K562 (cell line): ENCODE results near the gene CCDC78. TPM values are rescaled to one million over a fixed set of nuclear protein-coding genes. Genes with fewer than 3 reads are reported as not detected.

ENCODE experiments used
- CLOCK ChIP-seq: fragments of 250-450 bp; sonication (Bioruptor Pico); IDR thresholded peaks from 2 replicates; pipeline ENCODE4 v1.4.0; 2020; ENCODE audit warnings: mild to moderate bottlenecking, moderate library complexity, borderline replicate concordance
- CXXC5 ChIP-seq: fragments of 250-450 bp; sonication (Bioruptor Pico); IDR thresholded peaks from 2 replicates; pipeline ENCODE4 v1.8.0; 2022; ENCODE audit warnings: inconsistent platforms, mild to moderate bottlenecking, moderate library complexity
- HMGXB4 ChIP-seq: sonication (generic); formaldehyde crosslinking; IDR thresholded peaks from 2 replicates; pipeline ENCODE4 v1.8.1; 2023; ENCODE audit warnings: mild to moderate bottlenecking, missing genetic modification reagents
- L3MBTL2 ChIP-seq: fragments of 450-650 bp; IDR thresholded peaks from 2 replicates; pipeline ENCODE4 v1.6.1; 2016; ENCODE audit warnings: mild to moderate bottlenecking, moderate library complexity
- MAFG ChIP-seq: fragments of 450-650 bp; conservative IDR thresholded peaks from 2 replicates; pipeline ENCODE4 v1.6.1; 2016; ENCODE audit warnings: missing genetic modification characterization, missing compliant biosample characterization
- NEUROD1 ChIP-seq: fragments of 150-350 bp; IDR thresholded peaks from 2 replicates; pipeline ENCODE4 v1.6.1; 2014; ENCODE audit warnings: borderline replicate concordance, low read length, low read depth; ENCODE audit not compliant: partially characterized antibody
- PHF8 ChIP-seq: fragments of 200-600 bp; sonication (generic); IDR thresholded peaks from 2 replicates; pipeline ENCODE4 v1.6.1; 2012; ENCODE audit warnings: mixed run types, mild to moderate bottlenecking, inconsistent platforms, low read length, moderate library complexity, borderline replicate concordance
- TCF3 ChIP-seq: sonication (generic); formaldehyde crosslinking; IDR thresholded peaks from 2 replicates; pipeline ENCODE4 v1.4.0; 2020; ENCODE audit warnings: mild to moderate bottlenecking, missing genetic modification reagents
- TEAD1 ChIP-seq, 2 experiments: fragments of 450-650 bp in 1 of 2; sonication (generic) in 1 of 2; formaldehyde crosslinking; IDR thresholded peaks; 2 replicates each; pipeline versions ENCODE4 v1.4.0 to v1.8.0; 2020 to 2022; ENCODE audit warnings: mild to moderate bottlenecking in 2 of 2, missing genetic modification reagents in 1 of 2
- THAP12 ChIP-seq: fragments of 250-450 bp; sonication (Bioruptor Pico); IDR thresholded peaks from 2 replicates; pipeline ENCODE4 v1.9.0; 2021; ENCODE audit warnings: mild to moderate bottlenecking, inconsistent platforms
- USF2 ChIP-seq: sonication (generic); formaldehyde crosslinking; IDR thresholded peaks from 2 replicates; pipeline ENCODE4 v1.5.0; 2020; ENCODE audit warnings: missing genetic modification reagents
- VEZF1 ChIP-seq: fragments of 200-800 bp; sonication (Bioruptor generic); IDR thresholded peaks from 2 replicates; pipeline ENCODE4 v1.6.1; 2017; ENCODE audit warnings: missing genetic modification characterization, missing compliant biosample characterization
- polyA plus RNA-seq, 8 experiments: library from polyadenylated mRNA; depleted of rRNA in 4 of 8; stranded (reverse) in 5 of 8; unstranded in 3 of 8; fragments of >200 nt; fragmentation: Nextera tagmentation in 2 of 8; fragmentation: Illumina TruSeq in 1 of 8; extraction: Ambion mirVana in 2 of 8; extraction: Trizol in 1 of 8; gene quantifications; 2 replicates each; pipeline versions ENCODE4 v1.2.1 to v1.2.3, GENCODE V29; 2011 to 2014; ENCODE audit warnings: inconsistent platforms in 1 of 8, missing spikeins in 1 of 8
- total RNA-seq, 7 experiments: library from RNA; depleted of rRNA in 6 of 7; stranded (reverse); fragments of >200 nt in 6 of 7; fragmentation: Illumina TruSeq in 2 of 7; extraction: Trizol in 2 of 7; gene quantifications; 2 replicates each; pipeline versions ENCODE4 v1.2.1 to v1.2.3, GENCODE V29; 2011 to 2021; ENCODE audit warnings: low replicate concordance in 1 of 7

Gene CCDC78
- total and polyA plus RNA-seq, 9 of the 15 experiments (the other 6 are each of a cell fraction or from before 2014, with no cell fraction given) = 0.24 to 17.7 (median 2.9) TPM

- TF ChIP-seq CLOCK (CRISPR knock-in tag) (no peak), TCF3 (CRISPR knock-in tag) (no peak), PHF8 (peak; percentile 79; the same call in 1 of the 2 replicates), TEAD1 (CRISPR knock-in tag; IDR thresholded peaks at IDR 0.05) (peak in 1 of 2 experiments; percentile 91; a peak in 2 of 4 replicates), HMGXB4 (CRISPR knock-in tag) (peak; percentile 91; the same call in 1 of the 2 replicates), CXXC5 (peak; percentile 70), USF2 (CRISPR knock-in tag) (peak; percentile 85), THAP12 (CRISPR knock-in tag) (peak; percentile 73), NEUROD1 (no peak), L3MBTL2 (peak; percentile 98), MAFG (tag) (no peak), VEZF1 (peak; percentile 92)
Measured at GRCh38 chr16:695355-696089, 30.7 kb downstream of the CCDC78 start (continued).
